ENCODE results near the gene MAP4K2. TPM values are rescaled to one million over a fixed set of nuclear protein-coding genes. Genes with fewer than 3 reads are reported as not detected.

MAP4K2 gene
- total RNA-seq, 4 donors from 2014 or later: 3.6 to 9.0 (median 6.1) TPM

DNA sequence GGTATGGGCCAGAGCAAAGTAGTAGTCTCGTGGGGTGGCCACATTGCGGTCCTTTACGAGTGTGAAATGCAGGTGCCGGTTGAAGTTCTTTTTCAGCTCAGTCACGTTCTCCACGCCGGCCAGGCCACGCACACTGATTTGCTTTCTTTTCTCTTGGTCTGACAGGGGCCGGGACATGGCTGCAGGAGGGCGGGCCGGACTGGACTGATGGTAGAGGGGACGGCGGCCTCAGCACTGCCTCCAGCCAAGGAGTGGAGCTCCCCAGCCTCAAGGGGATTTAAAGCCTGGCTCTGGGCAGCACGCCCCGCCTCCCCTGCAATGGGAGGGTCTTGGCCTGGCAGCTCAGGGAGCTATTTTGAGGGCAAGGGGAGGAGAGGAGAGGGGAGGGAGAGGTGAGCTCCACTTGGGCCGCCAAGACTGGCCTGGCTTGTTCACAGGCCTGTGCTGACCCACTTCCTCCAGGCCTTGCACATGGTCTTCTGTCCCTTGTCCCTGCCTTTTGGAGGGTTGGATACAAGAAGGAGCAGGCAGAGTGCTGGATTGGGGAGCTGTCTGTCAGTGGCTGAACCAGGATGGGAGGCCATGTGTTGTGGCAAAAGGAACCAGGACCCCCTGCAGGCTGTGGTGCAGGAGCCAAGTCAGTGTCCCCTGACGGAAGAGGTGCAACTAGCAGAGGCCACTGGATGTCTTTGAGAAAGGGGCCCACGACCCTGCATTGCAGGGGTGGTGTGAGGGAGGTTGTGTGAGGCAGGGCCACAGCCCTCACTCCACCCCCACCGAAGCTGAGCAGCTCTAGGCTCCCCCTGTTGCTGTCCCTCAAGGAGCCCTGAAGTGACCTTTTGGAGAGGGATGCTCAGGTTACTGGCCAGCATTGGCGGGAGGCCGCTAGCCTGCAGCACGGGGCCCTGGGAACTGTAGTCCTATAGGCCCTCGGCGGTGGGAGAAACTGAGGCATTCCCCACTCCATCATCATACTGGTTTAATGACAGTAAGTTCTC, 43.0 kb downstream of the MAP4K2 start, which contains the start of gene PYGM:
PYGM (minus strand) TSS at position 253 of the 998 bp plus-strand sequence; CDS start at position 177, 76 bp downstream.
- H3K4me1 ChIP-seq: peaks cover 25 to 66% (median 52%) of the 10 kb centered on the region in 3 donors
- H3K27me3 ChIP-seq: no peaks in the 10 kb centered on the region
- no peak for DNase-seq
- H3K4me3 ChIP-seq: peak within 1 kb of the TSS in 3 of 4 donors; percentile 14 to 44 (median 21)
- H3K27ac ChIP-seq: peak within 1 kb of the TSS; percentile 37 to 85 (median 64)
- H3K36me3 ChIP-seq: peaks cover 14 to 31% (median 21%) of the 10 kb centered on the region in 3 donors
- TF ChIP-seq, protein P1, sequence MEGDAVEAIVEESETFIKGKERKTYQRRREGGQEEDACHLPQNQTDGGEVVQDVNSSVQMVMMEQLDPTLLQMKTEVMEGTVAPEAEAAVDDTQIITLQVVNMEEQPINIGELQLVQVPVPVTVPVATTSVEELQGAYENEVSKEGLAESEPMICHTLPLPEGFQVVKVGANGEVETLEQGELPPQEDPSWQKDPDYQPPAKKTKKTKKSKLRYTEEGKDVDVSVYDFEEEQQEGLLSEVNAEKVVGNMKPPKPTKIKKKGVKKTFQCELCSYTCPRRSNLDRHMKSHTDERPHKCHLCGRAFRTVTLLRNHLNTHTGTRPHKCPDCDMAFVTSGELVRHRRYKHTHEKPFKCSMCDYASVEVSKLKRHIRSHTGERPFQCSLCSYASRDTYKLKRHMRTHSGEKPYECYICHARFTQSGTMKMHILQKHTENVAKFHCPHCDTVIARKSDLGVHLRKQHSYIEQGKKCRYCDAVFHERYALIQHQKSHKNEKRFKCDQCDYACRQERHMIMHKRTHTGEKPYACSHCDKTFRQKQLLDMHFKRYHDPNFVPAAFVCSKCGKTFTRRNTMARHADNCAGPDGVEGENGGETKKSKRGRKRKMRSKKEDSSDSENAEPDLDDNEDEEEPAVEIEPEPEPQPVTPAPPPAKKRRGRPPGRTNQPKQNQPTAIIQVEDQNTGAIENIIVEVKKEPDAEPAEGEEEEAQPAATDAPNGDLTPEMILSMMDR (IDR thresholded peaks at IDR 0.05): no peak
- no peak for TF ChIP-seq POLR2A (IDR thresholded peaks at IDR 0.05)
- H3K9me3 ChIP-seq: no peaks in the 10 kb centered on the region
- WGBS, 2 donors: 59 to 73% methylated on average over 7 to 10 of the region's 24 CpGs
- intact Hi-C loops (cut with DNase I): no loop called here

DNA sequence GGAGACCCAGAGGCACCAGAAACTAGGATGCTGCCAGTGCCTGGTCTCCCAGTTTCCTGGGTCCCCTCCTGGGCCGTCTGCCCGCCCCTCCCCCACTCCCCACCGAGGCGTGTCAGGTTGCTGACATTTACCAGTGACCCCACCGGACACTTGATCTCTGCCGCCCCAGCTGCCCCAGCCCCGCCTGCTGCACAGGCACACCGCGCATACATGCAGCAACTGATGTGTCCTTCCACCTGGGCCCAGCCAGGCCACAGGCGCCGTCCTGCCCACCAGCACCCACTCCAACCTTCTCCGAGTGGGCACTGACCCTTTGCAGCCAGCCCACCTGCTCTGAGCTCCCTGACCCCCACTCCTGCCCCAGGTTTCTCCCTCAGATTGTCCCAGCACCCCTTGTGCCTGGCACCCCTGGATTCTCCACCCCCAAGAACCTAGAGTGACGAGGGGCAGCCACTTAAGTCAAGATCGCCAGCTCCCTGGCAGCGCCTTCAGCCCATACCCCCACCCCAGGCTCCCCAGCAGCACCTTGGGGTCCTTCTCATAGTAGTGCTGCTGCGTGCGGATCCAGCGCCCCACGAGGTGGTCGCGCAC, 43.8 kb downstream of the MAP4K2 start:
- intact Hi-C loops (cut with DNase I): no loop called here
- Histone ChIP-seq H3K36me3 (peaks cover 7 to 23% (median 13%) of the 10 kb centered on the region in 3 donors), H3K27me3 (no peaks in the 10 kb centered on the region), H3K4me3 (peak overlapping the region in 3 of 4 donors; percentile 14 to 44 (median 21)), H3K27ac (peak overlapping the region; percentile 37 to 85 (median 64)), H3K4me1 (peaks cover 23 to 59% (median 44%) of the 10 kb centered on the region in 3 donors), H3K9me3 (no peaks in the 10 kb centered on the region)
- DNase-seq: no peak
- no peak for TF ChIP-seq POLR2A (IDR thresholded peaks at IDR 0.05)
- TF ChIP-seq, protein P1 (IDR thresholded peaks at IDR 0.05): no peak
- 76 to 77% methylated on average over 11 to 15 of the region's 21 CpGs for WGBS, 2 donors

DNA sequence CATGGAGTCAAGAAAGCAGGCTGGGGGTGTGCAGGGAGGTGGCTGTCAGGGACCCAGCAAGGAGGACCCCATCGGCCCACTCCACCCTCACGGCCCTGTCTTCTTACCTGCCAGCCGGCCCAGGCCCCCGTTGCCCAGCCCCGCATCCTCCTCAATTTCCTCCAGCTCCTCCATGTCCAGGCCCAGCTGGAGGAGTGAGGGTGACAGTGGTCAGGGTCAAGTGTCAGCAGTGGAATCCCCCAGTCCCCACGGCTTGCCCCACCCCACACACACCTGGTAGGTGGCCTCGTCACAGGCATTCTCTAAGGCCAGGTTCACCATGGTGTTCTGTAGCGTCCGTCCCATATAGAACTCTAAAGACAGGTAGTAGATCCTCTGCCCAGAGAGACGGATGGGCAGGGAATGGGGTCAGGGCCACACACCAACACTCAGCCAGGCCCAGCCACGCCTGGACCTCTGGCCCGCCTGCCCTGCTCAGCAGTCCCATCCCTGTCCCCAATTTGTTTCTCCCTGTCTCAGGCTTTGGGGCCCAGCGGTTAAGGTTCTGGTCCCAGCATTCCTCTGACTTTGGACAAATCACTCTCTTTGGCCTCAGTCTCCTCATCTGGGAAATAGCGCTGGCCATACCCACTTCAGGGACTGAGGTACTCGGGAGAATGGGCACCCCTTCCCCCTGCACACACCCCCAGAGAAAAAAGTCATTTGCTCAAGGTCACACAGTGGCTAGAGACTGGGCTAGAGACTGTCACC, 44.5 kb downstream of the MAP4K2 start:
- no peak for DNase-seq
- intact Hi-C loops (cut with DNase I): no loop called here
- H3K4me3 ChIP-seq: peak overlapping the region in 1 of 4 donors; percentile 14
- H3K36me3 ChIP-seq: peaks cover 0 to 16% (median 5%) of the 10 kb centered on the region in 3 donors
- 77 to 83% methylated on average over 3 to 14 of the region's 15 CpGs for WGBS, 2 donors
- H3K27me3 ChIP-seq: no peaks in the 10 kb centered on the region
- peak overlapping the region in 3 of 4 donors; percentile 47 to 85 (median 82) for H3K27ac ChIP-seq
- no peaks in the 10 kb centered on the region for H3K9me3 ChIP-seq
- H3K4me1 ChIP-seq: peaks cover 16 to 51% (median 37%) of the 10 kb centered on the region in 3 donors
- TF ChIP-seq POLR2A (IDR thresholded peaks at IDR 0.05): no peak
- TF ChIP-seq, protein P1 (IDR thresholded peaks at IDR 0.05): no peak

DNA sequence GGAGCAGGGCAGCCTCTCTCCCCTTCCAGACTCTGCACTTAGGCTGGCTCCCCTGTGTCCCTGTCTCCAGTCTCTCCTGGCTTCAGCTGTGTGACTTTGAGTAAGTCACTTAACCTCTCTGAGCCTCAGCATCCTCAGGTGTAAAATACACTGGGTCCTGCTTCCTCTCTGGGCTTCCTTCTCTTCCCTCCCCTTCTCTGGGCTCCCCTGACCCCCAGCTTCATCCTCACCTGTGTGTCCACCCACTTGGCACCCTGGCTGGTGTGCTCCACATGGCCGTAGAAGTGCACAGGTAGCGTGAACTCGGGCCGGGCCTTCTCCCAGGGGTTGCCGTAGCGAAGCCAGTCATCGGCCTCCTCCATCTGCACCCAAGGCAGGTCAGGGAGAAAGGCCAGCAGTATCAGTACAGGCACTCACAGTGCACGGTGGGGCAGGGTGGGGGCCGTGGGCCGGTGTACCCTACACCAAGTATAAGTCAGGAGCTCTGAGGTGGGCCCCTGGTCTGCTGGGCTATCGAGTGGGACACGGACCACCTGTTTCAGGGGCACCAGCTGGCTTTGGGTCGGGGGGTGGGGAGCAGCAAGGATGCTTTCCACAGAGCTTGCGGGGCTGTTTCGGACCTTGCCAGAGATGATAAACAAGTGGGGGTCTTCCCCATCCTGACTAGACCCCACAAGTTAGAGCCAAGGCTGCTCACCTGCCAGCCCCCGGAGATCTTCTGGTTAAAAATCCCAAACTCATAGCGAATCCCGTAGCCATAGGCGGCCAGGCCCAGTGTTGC, 45.3 kb downstream of the MAP4K2 start:
- no peak overlapping the region for H3K27ac ChIP-seq
- no peak for DNase-seq
- peaks cover 0 to 8% (median 0%) of the 10 kb centered on the region in 3 donors for H3K36me3 ChIP-seq
- H3K27me3 ChIP-seq: no peaks in the 10 kb centered on the region
- H3K4me3 ChIP-seq: no peak overlapping the region
- 85 to 87% methylated on average over 3 of the region's 19 CpGs for WGBS, 2 donors
- no peaks in the 10 kb centered on the region for H3K9me3 ChIP-seq
- H3K4me1 ChIP-seq: peaks cover 9 to 44% (median 29%) of the 10 kb centered on the region in 3 donors
- intact Hi-C loops (cut with DNase I): no loop called here
- no peak for TF ChIP-seq POLR2A (IDR thresholded peaks at IDR 0.05)
- TF ChIP-seq, protein P1 (IDR thresholded peaks at IDR 0.05): no peak
